IMR-90 (cell line): ENCODE results near the gene TESK2. TPM values are rescaled to one million over a fixed set of nuclear protein-coding genes. Genes with fewer than 3 reads are reported as not detected.

Experiments used
- ATAC-seq: fragments of 200-7000 bp; cut with Tn5 transposase; 2 replicates; pipeline ENCODE4 v1.9.1; 2020; ENCODE audit warnings: low read depth, mild to moderate bottlenecking, moderate library complexity
- BruUV-seq: library from RNA; stranded (reverse); fragments of 400-500 nt; replicated peaks from 2 replicates; lab custom pipeline; 2021; lab: Mats Ljungman, UMichigan
- CTCF ChIA-PET: fragments of 300-600 bp; formaldehyde crosslinking; extraction: SDS; loops from one replicate; lab custom pipeline; 2021; ENCODE audit warnings: antibody characterized with exemption; lab: Yijun Ruan, JAX
- POLR2A ChIA-PET: fragments of 300-600 bp; sonication (Branson Sonifier 250); formaldehyde crosslinking; loops from one replicate; lab custom pipeline; 2022; ENCODE audit warnings: antibody characterized with exemption; ENCODE audit not compliant: unreplicated experiment; lab: Charles Lee
- DNase-seq: peaks from one replicate; pipeline ENCODE4 v3.0.0; 2013
- H2AFZ ChIP-seq: replicated peaks from 2 replicates; pipeline ENCODE3; 2013; ENCODE audit warnings: low read length, mild to moderate bottlenecking; ENCODE audit not compliant: poor library complexity
- H2AK5ac ChIP-seq: 2 replicates; pipeline ENCODE4 v1.6.1; 2013; ENCODE audit warnings: low read depth, low read length, inconsistent platforms
- H2AK9ac ChIP-seq: replicated peaks from 2 replicates; pipeline ENCODE3; 2013; ENCODE audit warnings: mild to moderate bottlenecking, low read depth, low read length, moderate library complexity; ENCODE audit not compliant: poor library complexity
- H2BK120ac ChIP-seq: 2 replicates; pipeline ENCODE4 v1.6.1; 2013; ENCODE audit warnings: low read depth, low read length, inconsistent platforms
- H2BK15ac ChIP-seq: 3 replicates; pipeline ENCODE4 v1.6.1; 2013; ENCODE audit warnings: low read depth, low read length, inconsistent platforms
- H2BK20ac ChIP-seq: 2 replicates; pipeline ENCODE4 v1.6.1; 2013; ENCODE audit warnings: low read depth, mild to moderate bottlenecking, inconsistent platforms, low read length, moderate library complexity
- H2BK5ac ChIP-seq: 2 replicates; pipeline ENCODE4 v1.6.1; 2013; ENCODE audit warnings: mild to moderate bottlenecking, low read depth, low read length, inconsistent platforms; ENCODE audit not compliant: poor library complexity, severe bottlenecking
- H3K14ac ChIP-seq: replicated peaks from 2 replicates; pipeline ENCODE4 v1.6.1; 2013; ENCODE audit warnings: low read depth, low read length, inconsistent platforms
- H3K18ac ChIP-seq: 2 replicates; pipeline ENCODE4 v1.6.1; 2013; ENCODE audit warnings: low read depth, low read length, control low read depth
- H3K23ac ChIP-seq: 2 replicates; pipeline ENCODE4 v1.6.1; 2013; ENCODE audit warnings: low read depth, low read length, inconsistent platforms
- H3K27ac ChIP-seq: 2 replicates; pipeline ENCODE4 v1.5.1; 2013; ENCODE audit warnings: mild to moderate bottlenecking, control low read depth, low read length; ENCODE audit not compliant: insufficient read depth
- H3K27me3 ChIP-seq: 2 replicates; pipeline ENCODE4 v1.6.1; 2013; ENCODE audit warnings: low read length; ENCODE audit not compliant: control insufficient read depth, insufficient read depth
- H3K36me3 ChIP-seq: 2 replicates; pipeline ENCODE4 v1.6.1; 2013; ENCODE audit warnings: low read length, mixed read lengths; ENCODE audit not compliant: control insufficient read depth, insufficient read depth
- H3K4ac ChIP-seq: 2 replicates; pipeline ENCODE4 v1.6.1; 2013; ENCODE audit warnings: low read depth, low read length, inconsistent platforms
- H3K4me1 ChIP-seq: 2 replicates; pipeline ENCODE4 v1.6.1; 2013; ENCODE audit warnings: low read length, mixed read lengths; ENCODE audit not compliant: control insufficient read depth, insufficient read depth
- H3K4me2 ChIP-seq: 2 replicates; pipeline ENCODE4 v1.6.1; 2013; ENCODE audit warnings: low read depth, mild to moderate bottlenecking, control low read depth, low read length, moderate library complexity
- H3K4me3 ChIP-seq: 2 replicates; pipeline ENCODE4 v1.5.1; 2013; ENCODE audit warnings: low read depth, mild to moderate bottlenecking, control low read depth, low read length, moderate library complexity; ENCODE audit not compliant: insufficient read depth
- H3K56ac ChIP-seq: 2 replicates; pipeline ENCODE4 v1.6.1; 2013; ENCODE audit warnings: low read length, inconsistent platforms; ENCODE audit not compliant: insufficient read depth; ENCODE audit errors: extremely low read depth
- H3K79me1 ChIP-seq, 2 experiments: 2 replicates each; pipeline ENCODE4 v1.6.1; 2013; ENCODE audit warnings: low read length in 2 of 2, inconsistent platforms in 1 of 2, low read depth in 1 of 2
- H3K9ac ChIP-seq: 2 replicates; pipeline ENCODE4 v1.6.1; 2013; ENCODE audit warnings: low read depth, low read length, control low read depth
- H3K9me1 ChIP-seq: 2 replicates; pipeline ENCODE4 v1.6.1; 2013; ENCODE audit warnings: low read length, inconsistent platforms; ENCODE audit not compliant: insufficient read depth
- H3K9me3 ChIP-seq: 2 replicates; pipeline ENCODE4 v1.6.1; 2013; ENCODE audit warnings: low read length; ENCODE audit not compliant: control insufficient read depth, insufficient read depth
- H4K20me1 ChIP-seq: 2 replicates; pipeline ENCODE4 v1.6.1; 2013; ENCODE audit warnings: low read length, inconsistent platforms; ENCODE audit not compliant: insufficient read depth
- H4K5ac ChIP-seq: 2 replicates; pipeline ENCODE4 v1.6.1; 2013; ENCODE audit warnings: mild to moderate bottlenecking, low read depth, low read length, control low read depth
- H4K8ac ChIP-seq, 2 experiments: 2 replicates each; pipeline ENCODE4 v1.6.1; 2013; ENCODE audit warnings: low read depth in 2 of 2, low read length in 2 of 2, control low read depth in 1 of 2, inconsistent platforms in 1 of 2
- H4K91ac ChIP-seq: 2 replicates; pipeline ENCODE4 v1.6.1; 2013; ENCODE audit warnings: low read depth, low read length, inconsistent platforms; ENCODE audit not compliant: insufficient read depth
- CEBPB ChIP-seq: IDR thresholded peaks from 2 replicates; pipeline ENCODE4 v1.6.1; 2012; ENCODE audit warnings: low read depth, low read length, improper control_type of control experiment
- CHD1 ChIP-seq: IDR thresholded peaks from 2 replicates; pipeline ENCODE4 v1.6.1; 2012; ENCODE audit warnings: low read depth, low read length, improper control_type of control experiment
- FOS ChIP-seq: fragments of 150-350 bp; IDR thresholded peaks from 2 replicates; pipeline ENCODE4 v1.6.1; 2016; ENCODE audit warnings: low read depth, low read length
- MAFK ChIP-seq: IDR thresholded peaks from 2 replicates; pipeline ENCODE4 v1.6.1; 2012; ENCODE audit warnings: low read depth, low read length, improper control_type of control experiment
- MAZ ChIP-seq: IDR thresholded peaks from 2 replicates; pipeline ENCODE4 v1.6.1; 2012; ENCODE audit warnings: low read depth, mild to moderate bottlenecking, low read length, improper control_type of control experiment, moderate library complexity, borderline replicate concordance
- MXI1 ChIP-seq: IDR thresholded peaks from 2 replicates; pipeline ENCODE4 v1.6.1; 2012; ENCODE audit warnings: low read depth, mild to moderate bottlenecking, low read length, moderate library complexity, borderline replicate concordance
- NFE2L2 ChIP-seq: fragments of 150-350 bp; IDR thresholded peaks from 2 replicates; pipeline ENCODE4 v1.6.1; 2016; ENCODE audit warnings: low read depth, mild to moderate bottlenecking, low read length
- RCOR1 ChIP-seq: IDR thresholded peaks from 2 replicates; pipeline ENCODE4 v1.6.1; 2012; ENCODE audit warnings: mild to moderate bottlenecking, low read length, improper control_type of control experiment; ENCODE audit not compliant: insufficient replicate concordance
- RFX5 ChIP-seq: IDR thresholded peaks from 2 replicates; pipeline ENCODE4 v1.8.0; 2012; ENCODE audit warnings: low read depth, mild to moderate bottlenecking, low read length, moderate library complexity
- USF2 ChIP-seq: fragments of 150-350 bp; IDR thresholded peaks from 2 replicates; pipeline ENCODE4 v1.6.1; 2017; ENCODE audit warnings: mild to moderate bottlenecking, antibody characterized with exemption, low read length, low read depth
- WGBS, 2 experiments: methylation state at CpG; one replicate each; pipeline versions ENCODE4 v1.1.5 to v1.1.7; 2013; ENCODE audit warnings: missing lambda C conversion rate in 2 of 2; ENCODE audit not compliant: insufficient read length in 1 of 2; ENCODE audit errors: extremely low coverage in 2 of 2; 5-methylcytosine and 5-hydroxymethylcytosine counted together
- dilution Hi-C: fragments of 300-500 bp; cut with HindIII; formaldehyde crosslinking; loops from one replicate; pipeline ENCODE4 v1.14.3; 2018; ENCODE audit warnings: low sequenced_read_pairs; ENCODE audit not compliant: unreplicated experiment
- in situ Hi-C: fragments of 300-500 bp; cut with MboI; formaldehyde crosslinking; loops from 3 replicates; pipeline ENCODE4 v1.14.3; 2019; ENCODE audit warnings: low sequenced_read_pairs, inconsistent platforms, mixed read lengths
- intact Hi-C: fragments of 100-400 bp; cut with micrococcal nuclease; formaldehyde crosslinking; loops from 2 replicates; pipeline ENCODE4 v1.10.0; 2022
- polyA plus RNA-seq, 3 experiments: library from polyadenylated mRNA; depleted of rRNA; stranded (reverse); fragments of >200 nt; gene quantifications; 2 replicates each; pipeline ENCODE4 v1.2.3, GENCODE V29; 2012; ENCODE audit warnings: low replicate concordance in 1 of 3
- total RNA-seq: library from RNA; depleted of rRNA; stranded (reverse); fragments of >200 nt; gene quantifications from 2 replicates; pipeline ENCODE4 v1.2.3, GENCODE V29; 2012
- TF ChIP-seq, protein P1 (sequence below): fragments of 150-350 bp; IDR thresholded peaks from 2 replicates; pipeline ENCODE4 v1.6.1; 2016; ENCODE audit warnings: low read depth, mild to moderate bottlenecking, low read length, moderate library complexity, borderline replicate concordance
- TF ChIP-seq, protein P2 (sequence below): conservative IDR thresholded peaks from 2 replicates; pipeline ENCODE4 v1.5.1; 2012; ENCODE audit warnings: mild to moderate bottlenecking, low read depth, low read length, improper control_type of control experiment

Gene TESK2
- total and polyA plus RNA-seq, 2 of the 4 experiments (the other 2 are of a cell fraction): 0.90 to 1.3 TPM

DNA sequence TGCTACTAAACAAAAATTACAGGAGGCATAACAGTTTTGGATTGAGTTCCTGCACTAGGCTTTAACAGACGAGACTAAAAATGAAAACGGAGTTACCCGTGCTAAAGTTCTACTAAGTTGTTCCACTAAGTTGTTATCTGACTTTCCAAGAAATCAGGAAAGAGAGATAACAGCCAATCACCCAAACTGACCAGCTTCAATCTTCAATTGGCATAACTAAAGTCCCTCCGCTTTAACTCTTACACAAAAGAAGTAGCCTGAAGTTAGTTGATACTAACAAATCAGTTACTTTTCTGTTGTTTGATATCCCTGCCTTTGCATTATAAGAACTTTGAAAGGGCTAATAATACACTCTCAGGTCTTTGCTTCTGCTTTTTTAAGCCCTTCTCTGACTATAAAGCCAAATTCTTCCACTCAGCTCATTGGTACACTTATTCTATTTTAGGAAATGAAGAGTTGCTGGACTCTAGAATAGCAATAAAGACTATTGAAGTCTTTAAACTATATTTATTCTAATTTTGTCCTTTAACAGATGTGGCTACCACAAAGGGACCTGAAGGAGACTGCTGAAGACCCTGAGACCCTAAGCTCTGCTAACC, 61.3 kb downstream of the TESK2 start:
- H3K4ac ChIP-seq: no peak overlapping the region
- no peak overlapping the region for H2BK5ac ChIP-seq
- no peak overlapping the region for H3K4me2 ChIP-seq
- no peak overlapping the region for H4K5ac ChIP-seq
- H3K9me1 ChIP-seq: 0 out of 2 replicates have a peak, but pooled peaks cover 2% of the 10 kb centered on the region
- no peak overlapping the region for H4K91ac ChIP-seq
- H2AFZ ChIP-seq: no peak overlapping the region
- H3K79me1 ChIP-seq: no peaks in the 10 kb centered on the region
- intact Hi-C loops: no loop called here
- 0 out of 2 replicates have a peak, but pooled peaks cover 1% of the 10 kb centered on the region for H3K27me3 ChIP-seq
- in situ Hi-C loops: no loop called here
- no peak overlapping the region for H3K9ac ChIP-seq
- H3K18ac ChIP-seq: no peak overlapping the region
- ATAC-seq: no peak
- H3K23ac ChIP-seq: no peak overlapping the region
- TF ChIP-seq, protein P1, sequence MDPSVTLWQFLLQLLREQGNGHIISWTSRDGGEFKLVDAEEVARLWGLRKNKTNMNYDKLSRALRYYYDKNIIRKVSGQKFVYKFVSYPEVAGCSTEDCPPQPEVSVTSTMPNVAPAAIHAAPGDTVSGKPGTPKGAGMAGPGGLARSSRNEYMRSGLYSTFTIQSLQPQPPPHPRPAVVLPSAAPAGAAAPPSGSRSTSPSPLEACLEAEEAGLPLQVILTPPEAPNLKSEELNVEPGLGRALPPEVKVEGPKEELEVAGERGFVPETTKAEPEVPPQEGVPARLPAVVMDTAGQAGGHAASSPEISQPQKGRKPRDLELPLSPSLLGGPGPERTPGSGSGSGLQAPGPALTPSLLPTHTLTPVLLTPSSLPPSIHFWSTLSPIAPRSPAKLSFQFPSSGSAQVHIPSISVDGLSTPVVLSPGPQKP: no peak
- TF ChIP-seq, protein P2, sequence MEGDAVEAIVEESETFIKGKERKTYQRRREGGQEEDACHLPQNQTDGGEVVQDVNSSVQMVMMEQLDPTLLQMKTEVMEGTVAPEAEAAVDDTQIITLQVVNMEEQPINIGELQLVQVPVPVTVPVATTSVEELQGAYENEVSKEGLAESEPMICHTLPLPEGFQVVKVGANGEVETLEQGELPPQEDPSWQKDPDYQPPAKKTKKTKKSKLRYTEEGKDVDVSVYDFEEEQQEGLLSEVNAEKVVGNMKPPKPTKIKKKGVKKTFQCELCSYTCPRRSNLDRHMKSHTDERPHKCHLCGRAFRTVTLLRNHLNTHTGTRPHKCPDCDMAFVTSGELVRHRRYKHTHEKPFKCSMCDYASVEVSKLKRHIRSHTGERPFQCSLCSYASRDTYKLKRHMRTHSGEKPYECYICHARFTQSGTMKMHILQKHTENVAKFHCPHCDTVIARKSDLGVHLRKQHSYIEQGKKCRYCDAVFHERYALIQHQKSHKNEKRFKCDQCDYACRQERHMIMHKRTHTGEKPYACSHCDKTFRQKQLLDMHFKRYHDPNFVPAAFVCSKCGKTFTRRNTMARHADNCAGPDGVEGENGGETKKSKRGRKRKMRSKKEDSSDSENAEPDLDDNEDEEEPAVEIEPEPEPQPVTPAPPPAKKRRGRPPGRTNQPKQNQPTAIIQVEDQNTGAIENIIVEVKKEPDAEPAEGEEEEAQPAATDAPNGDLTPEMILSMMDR: no peak
- TF ChIP-seq CHD1 (no peak), RCOR1 (no peak), CEBPB (no peak), MXI1 (no peak), FOS (no peak), RFX5 (no peak), MAFK (no peak), NFE2L2 (no peak), MAZ (no peak), USF2 (no peak)
- no peak overlapping the region for H3K14ac ChIP-seq
- H2AK9ac ChIP-seq: no peak overlapping the region
- WGBS, 2 experiments: no CpG with 5 or more reads among the region's 4 CpGs
- no peak overlapping the region for H3K56ac ChIP-seq
- no peak overlapping the region for H2BK120ac ChIP-seq
- H3K9me3 ChIP-seq: no peaks in the 10 kb centered on the region
- ChIA-PET POLR2A (no interaction called here), CTCF (no interaction called here)
- H4K8ac ChIP-seq: no peak overlapping the region
- dilution Hi-C loops: no loop called here
- H2BK20ac ChIP-seq: no peak overlapping the region
- no peaks in the 10 kb centered on the region for H3K36me3 ChIP-seq
- no peak overlapping the region for H3K27ac ChIP-seq
- H2AK5ac ChIP-seq: no peak overlapping the region
- no peak for DNase-seq
- H3K4me3 ChIP-seq: no peak overlapping the region
- no peaks in the 10 kb centered on the region for H4K20me1 ChIP-seq
- no peaks in the 10 kb centered on the region for H3K4me1 ChIP-seq
- BruUV-seq: no TSS peak
- H2BK15ac ChIP-seq: no peak overlapping the region
